GM20000 (cell line): ENCODE results near the gene TBX2.

Experiments
- DNase-seq: peaks from one replicate; pipeline ENCODE4 v3.0.0; 2012; ENCODE audit warnings: low spot score
- CTCF ChIP-seq: IDR thresholded peaks from 2 replicates; pipeline ENCODE4 v1.5.1; 2012; ENCODE audit warnings: mild to moderate bottlenecking, control low read depth; ENCODE audit errors: extremely low read depth, missing control alignments

TBX2 gene

GRCh38 chr17:61411011-61411260, 11.3 kb downstream of the TBX2 start:
- TF ChIP-seq CTCF = no peak
- no peak for DNase-seq

DNA sequence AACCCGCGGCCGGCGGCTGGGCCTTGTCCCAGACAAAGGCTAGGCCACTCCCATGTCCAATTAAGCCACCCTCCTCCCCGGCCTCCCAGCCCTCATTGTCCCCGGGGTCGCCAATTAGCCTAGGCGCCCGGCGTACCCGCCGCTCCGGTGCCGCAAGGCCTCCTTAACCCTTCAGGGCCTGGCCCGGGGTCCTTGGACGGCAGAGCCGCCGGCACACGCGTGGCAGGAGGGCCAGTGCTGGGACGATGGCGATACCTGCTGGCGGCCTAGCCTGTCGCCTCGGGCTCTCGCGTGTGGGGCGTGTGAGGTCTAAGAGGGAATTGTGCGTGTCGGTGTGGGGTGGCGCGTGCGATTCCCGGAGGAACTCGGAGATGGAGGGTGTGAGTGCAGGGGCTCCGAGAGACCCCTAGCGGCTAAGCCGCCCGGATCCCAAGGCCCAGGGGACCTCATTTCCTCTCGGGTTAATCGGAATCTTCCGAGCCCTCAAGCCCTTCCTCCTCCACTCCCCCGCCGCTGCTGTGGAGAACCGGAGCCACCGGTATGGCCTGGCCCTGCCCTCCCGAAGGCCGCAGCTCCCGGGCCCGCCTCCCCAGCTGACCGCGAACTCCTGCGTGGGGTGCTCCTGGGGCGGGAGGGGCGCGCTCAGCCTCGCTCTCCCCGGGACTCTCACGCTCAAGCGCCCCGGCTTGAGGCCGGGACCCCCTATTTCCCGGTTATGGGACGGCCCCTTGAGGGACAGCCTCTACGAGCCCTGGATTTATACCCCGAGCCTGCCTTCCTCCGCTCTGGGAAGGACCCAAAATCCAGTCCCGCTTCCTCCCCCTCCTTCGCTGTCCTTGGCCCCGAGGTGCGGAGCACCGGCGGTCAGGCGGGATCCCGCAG, 11.9 kb downstream of the TBX2 start:
- peak; percentile 69 for DNase-seq
- no peak for TF ChIP-seq CTCF

- peak; percentile 67 for TF ChIP-seq CTCF
- DNase-seq = peak; percentile 96
Measured at GRCh38 chr17:61412143-61412859, 12.7 kb downstream of the TBX2 start.

DNA sequence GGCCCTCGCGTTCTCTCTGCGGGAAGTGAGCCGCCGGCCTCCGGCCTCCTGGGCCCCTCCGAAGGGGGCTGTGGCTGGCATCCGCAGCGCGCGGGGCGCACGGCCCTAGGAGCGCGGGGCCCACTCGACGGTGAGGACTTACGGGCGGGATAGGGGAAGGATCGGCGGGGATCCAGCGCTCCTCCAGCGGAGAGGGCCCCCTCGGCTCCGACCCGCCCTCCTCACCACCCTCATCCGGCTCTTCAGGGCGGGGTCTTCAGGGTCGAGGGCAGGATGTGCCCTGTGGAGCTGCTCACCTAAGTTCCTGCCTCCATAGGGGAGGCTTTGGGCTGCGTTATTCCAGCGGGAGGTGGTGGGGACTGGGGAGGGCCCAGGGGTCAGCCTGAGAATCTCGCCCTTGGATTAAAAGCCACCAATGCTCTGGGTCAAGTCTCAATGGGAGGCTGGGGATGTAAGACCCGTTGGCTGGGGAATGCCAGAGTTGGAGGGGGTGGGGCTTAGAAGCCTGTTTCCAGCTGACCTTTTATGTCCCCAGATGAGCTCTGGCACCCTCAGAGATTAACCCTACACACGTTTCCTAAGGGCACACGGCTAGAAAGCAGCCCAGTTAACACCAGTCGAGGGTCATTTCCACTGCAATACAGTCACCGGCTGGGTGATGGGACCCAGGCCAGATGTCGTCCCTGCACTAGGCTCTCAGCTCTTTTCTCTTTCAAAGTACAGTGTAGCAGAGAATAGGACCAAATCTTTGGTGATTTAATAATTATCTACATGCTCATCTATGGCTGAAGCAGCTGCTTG, 13.4 kb downstream of the TBX2 start:
- TF ChIP-seq CTCF = no peak
- peak; percentile 37 for DNase-seq

DNA sequence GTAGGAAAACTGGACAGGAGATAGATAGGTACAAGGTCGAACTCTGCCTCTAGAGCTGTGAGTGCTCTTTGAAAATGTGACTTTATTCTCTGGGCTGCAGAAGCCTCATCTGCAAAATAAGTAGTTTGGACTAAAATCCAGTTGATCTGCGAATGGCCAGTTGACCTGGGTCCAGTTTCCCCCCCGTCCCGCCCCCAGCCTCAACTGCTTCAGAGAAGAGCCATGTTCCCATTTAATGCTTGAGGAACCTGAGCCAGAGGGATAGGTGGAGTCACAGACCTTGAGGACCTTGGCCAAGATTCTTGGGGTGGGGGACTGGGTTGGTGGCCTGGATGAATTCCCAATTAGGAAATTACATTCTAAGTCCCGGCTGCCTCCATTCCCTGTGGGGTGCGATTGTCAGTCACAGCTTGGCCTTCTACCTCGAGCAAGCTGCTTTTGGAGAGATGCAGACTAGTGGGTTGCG, 14.1 kb downstream of the TBX2 start:
- peak; percentile 21 for DNase-seq
- no peak for TF ChIP-seq CTCF

GRCh38 chr17:61414141-61414935, 14.7 kb downstream of the TBX2 start:
- peak; percentile 20 for DNase-seq
- no peak for TF ChIP-seq CTCF
